HepG2 (cell line): ENCODE measurements around the gene BLVRB. TPM values are rescaled to one million over a fixed set of nuclear protein-coding genes. Genes with fewer than 3 reads are reported as not detected.
A peak's percentile ranks its signal among the peaks of the same experiment; 100 is the strongest.

Experiments
- FOXA1 ChIP-seq, 2 experiments: fragments of 450-650 bp in 1 of 2; sonication (generic) in 1 of 2; formaldehyde crosslinking in 1 of 2; IDR thresholded peaks; 2 replicates each; pipeline versions ENCODE4 v1.4.0 to v1.6.1; 2016 to 2020; ENCODE audit warnings: missing genetic modification reagents in 1 of 2
- FOXC1 ChIP-seq: sonication (generic); formaldehyde crosslinking; IDR thresholded peaks from 2 replicates; pipeline ENCODE4 v1.8.0; 2022; ENCODE audit warnings: mild to moderate bottlenecking, missing genetic modification reagents, borderline replicate concordance
- FOXJ3 ChIP-seq: sonication (generic); formaldehyde crosslinking; IDR thresholded peaks from 2 replicates; pipeline ENCODE4 v1.4.0; 2020; ENCODE audit warnings: missing genetic modification reagents, mild to moderate bottlenecking, borderline replicate concordance
- GFI1 ChIP-seq: sonication (generic); formaldehyde crosslinking; IDR thresholded peaks from 2 replicates; pipeline ENCODE4 v1.5.0; 2020; ENCODE audit warnings: missing genetic modification reagents, mild to moderate bottlenecking, borderline replicate concordance
- HNF4A ChIP-seq: sonication (generic); formaldehyde crosslinking; IDR thresholded peaks from 2 replicates; pipeline ENCODE4 v1.4.0; 2020; ENCODE audit warnings: missing genetic modification reagents
- HNF4G ChIP-seq, 2 experiments: sonication (generic) in 1 of 2; formaldehyde crosslinking in 1 of 2; IDR thresholded peaks; 2 replicates each; pipeline versions ENCODE4 v1.4.0 to v1.6.1; 2011 to 2020; ENCODE audit warnings: borderline replicate concordance in 2 of 2, low read depth in 2 of 2, mild to moderate bottlenecking in 2 of 2, low read length in 1 of 2, missing genetic modification reagents in 1 of 2, moderate library complexity in 1 of 2
- HOXA5 ChIP-seq: sonication (generic); formaldehyde crosslinking; IDR thresholded peaks from 2 replicates; pipeline ENCODE4 v1.4.0; 2020; ENCODE audit warnings: missing genetic modification reagents
- KDM5A ChIP-seq: fragments of 200-600 bp; sonication (generic); IDR thresholded peaks from 2 replicates; pipeline ENCODE4 v1.7.0; 2018; ENCODE audit warnings: antibody characterized with exemption, mild to moderate bottlenecking, low read length, borderline replicate concordance
- LCORL ChIP-seq, 2 experiments: fragments of 450-650 bp in 1 of 2; sonication (generic) in 1 of 2; formaldehyde crosslinking in 1 of 2; IDR thresholded peaks; 2 replicates each; pipeline versions ENCODE4 v1.5.0 to v1.6.1; 2017 to 2020; ENCODE audit warnings: antibody characterized with exemption in 1 of 2, missing genetic modification reagents in 1 of 2
- MEF2D ChIP-seq: sonication (generic); formaldehyde crosslinking; IDR thresholded peaks from 2 replicates; pipeline ENCODE4 v1.5.1; 2020; ENCODE audit warnings: mild to moderate bottlenecking, missing genetic modification reagents
- NFKBIZ ChIP-seq: IDR thresholded peaks from 2 replicates; pipeline ENCODE4 v1.6.1; 2018; ENCODE audit warnings: missing genetic modification reagents, missing compliant biosample characterization
- PITX1 ChIP-seq: sonication (generic); formaldehyde crosslinking; IDR thresholded peaks from 2 replicates; pipeline ENCODE4 v1.5.1; 2020; ENCODE audit warnings: mild to moderate bottlenecking, missing genetic modification reagents
- SAFB2 ChIP-seq: sonication (generic); formaldehyde crosslinking; IDR thresholded peaks from 2 replicates; pipeline ENCODE4 v1.5.1; 2020; ENCODE audit warnings: missing genetic modification reagents, low read depth, mild to moderate bottlenecking, borderline replicate concordance
- SOX5 ChIP-seq: IDR thresholded peaks from 2 replicates; pipeline ENCODE4 v1.6.1; 2016; ENCODE audit warnings: borderline replicate concordance
- SRSF1 ChIP-seq: fragments of 200-400 bp; formaldehyde crosslinking; optimal IDR thresholded peaks from 2 replicates; pipeline ENCODE3; 2017; ENCODE audit warnings: mild to moderate bottlenecking, low read depth, low read length, moderate library complexity
- SRSF9 ChIP-seq: fragments of 200-400 bp; formaldehyde crosslinking; IDR thresholded peaks from 2 replicates; pipeline ENCODE4 v1.6.1; 2018; ENCODE audit warnings: borderline replicate concordance, mild to moderate bottlenecking, low read depth, low read length; ENCODE audit not compliant: insufficient read depth, poor library complexity, severe bottlenecking
- TBX3 ChIP-seq: fragments of 450-650 bp; IDR thresholded peaks from 2 replicates; pipeline ENCODE4 v1.6.1; 2017; ENCODE audit warnings: antibody characterized with exemption, mild to moderate bottlenecking, inconsistent platforms, borderline replicate concordance
- ZBTB20 ChIP-seq: sonication (generic); formaldehyde crosslinking; IDR thresholded peaks from 2 replicates; pipeline ENCODE4 v1.8.1; 2023; ENCODE audit warnings: missing genetic modification reagents, low read depth, mild to moderate bottlenecking, borderline replicate concordance
- ZMYM3 ChIP-seq: sonication (generic); formaldehyde crosslinking; IDR thresholded peaks from 2 replicates; pipeline ENCODE4 v1.5.1; 2020; ENCODE audit warnings: mild to moderate bottlenecking, missing genetic modification reagents
- ZNF350 ChIP-seq: sonication (generic); formaldehyde crosslinking; IDR thresholded peaks from 2 replicates; pipeline ENCODE4 v1.4.0; 2020; ENCODE audit warnings: mild to moderate bottlenecking, low read depth, missing genetic modification reagents, borderline replicate concordance
- ZNF382 ChIP-seq: sonication (generic); formaldehyde crosslinking; IDR thresholded peaks from 2 replicates; pipeline ENCODE4 v1.5.0; 2020; ENCODE audit warnings: missing genetic modification reagents, mild to moderate bottlenecking, borderline replicate concordance
- ZNF441 ChIP-seq: sonication (generic); formaldehyde crosslinking; IDR thresholded peaks from 2 replicates; pipeline ENCODE4 v1.7.0; 2021; ENCODE audit warnings: missing genetic modification reagents, borderline replicate concordance
- ZNF501 ChIP-seq: sonication (generic); formaldehyde crosslinking; IDR thresholded peaks from 2 replicates; pipeline ENCODE4 v1.5.1; 2020; ENCODE audit warnings: mild to moderate bottlenecking, moderate library complexity, missing genetic modification reagents
- polyA plus RNA-seq, 8 experiments: library from polyadenylated mRNA; depleted of rRNA in 3 of 8; stranded (reverse) in 7 of 8; unstranded in 1 of 8; fragments of >200 nt; fragmentation: Illumina TruSeq in 4 of 8; extraction: Trizol in 4 of 8; gene quantifications; 2 replicates each; pipeline versions ENCODE4 v1.2.1 to v1.2.3, GENCODE V29; 2011 to 2016; ENCODE audit warnings: low read depth in 4 of 8, missing spikeins in 1 of 8, mixed read lengths in 1 of 8; ENCODE audit not compliant: insufficient read depth in 1 of 8
- total RNA-seq, 5 experiments: library from RNA; depleted of rRNA; stranded (reverse); fragments of >200 nt; fragmentation: Illumina TruSeq; extraction: Trizol; gene quantifications; 2 replicates each; pipeline ENCODE4 v1.2.3, GENCODE V29; 2016; ENCODE audit warnings: low read depth in 1 of 5
- TF ChIP-seq, protein P1 (sequence below): sonication (generic); formaldehyde crosslinking; IDR thresholded peaks from 2 replicates; pipeline ENCODE4 v1.9.0; 2021; ENCODE audit warnings: missing genetic modification reagents, borderline replicate concordance
- TF ChIP-seq, protein P2 (sequence below): sonication (generic); formaldehyde crosslinking; IDR thresholded peaks from 2 replicates; pipeline ENCODE4 v1.5.0; 2020; ENCODE audit warnings: mild to moderate bottlenecking, missing genetic modification reagents

BLVRB gene
- total and polyA plus RNA-seq, 2 of the 13 experiments (the other 11 are each of a cell fraction or from before 2014, with no cell fraction given), result 25.9 to 51.4 TPM

- no peak for TF ChIP-seq FOXA1 (IDR thresholded peaks at IDR 0.05)
- TF ChIP-seq FOXA1 (CRISPR knock-in tag; IDR thresholded peaks at IDR 0.05), result no peak
- TF ChIP-seq ZMYM3 (CRISPR knock-in tag), result peak; percentile 73
- TF ChIP-seq, protein P1, sequence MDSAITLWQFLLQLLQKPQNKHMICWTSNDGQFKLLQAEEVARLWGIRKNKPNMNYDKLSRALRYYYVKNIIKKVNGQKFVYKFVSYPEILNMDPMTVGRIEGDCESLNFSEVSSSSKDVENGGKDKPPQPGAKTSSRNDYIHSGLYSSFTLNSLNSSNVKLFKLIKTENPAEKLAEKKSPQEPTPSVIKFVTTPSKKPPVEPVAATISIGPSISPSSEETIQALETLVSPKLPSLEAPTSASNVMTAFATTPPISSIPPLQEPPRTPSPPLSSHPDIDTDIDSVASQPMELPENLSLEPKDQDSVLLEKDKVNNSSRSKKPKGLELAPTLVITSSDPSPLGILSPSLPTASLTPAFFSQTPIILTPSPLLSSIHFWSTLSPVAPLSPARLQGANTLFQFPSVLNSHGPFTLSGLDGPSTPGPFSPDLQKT, result peak; percentile 90; the same call in 1 of the 2 replicates
- peak; percentile 53; the same call in 1 of the 2 replicates for TF ChIP-seq ZNF501 (CRISPR knock-in tag)
- no peak; the same call in 1 of the 2 replicates for TF ChIP-seq KDM5A
- TF ChIP-seq MEF2D (CRISPR knock-in tag), result peak; percentile 27; the same call in 1 of the 2 replicates
- TF ChIP-seq LCORL (IDR thresholded peaks at IDR 0.05), result no peak
- peak; percentile 92 for TF ChIP-seq LCORL (CRISPR knock-in tag; IDR thresholded peaks at IDR 0.05)
- TF ChIP-seq FOXJ3 (CRISPR knock-in tag), result no peak
- TF ChIP-seq SRSF9, result no peak
- TF ChIP-seq ZBTB20, result 0 out of 2 replicates have a peak, but pooled peaks have one; percentile 42
- TF ChIP-seq, protein P2, sequence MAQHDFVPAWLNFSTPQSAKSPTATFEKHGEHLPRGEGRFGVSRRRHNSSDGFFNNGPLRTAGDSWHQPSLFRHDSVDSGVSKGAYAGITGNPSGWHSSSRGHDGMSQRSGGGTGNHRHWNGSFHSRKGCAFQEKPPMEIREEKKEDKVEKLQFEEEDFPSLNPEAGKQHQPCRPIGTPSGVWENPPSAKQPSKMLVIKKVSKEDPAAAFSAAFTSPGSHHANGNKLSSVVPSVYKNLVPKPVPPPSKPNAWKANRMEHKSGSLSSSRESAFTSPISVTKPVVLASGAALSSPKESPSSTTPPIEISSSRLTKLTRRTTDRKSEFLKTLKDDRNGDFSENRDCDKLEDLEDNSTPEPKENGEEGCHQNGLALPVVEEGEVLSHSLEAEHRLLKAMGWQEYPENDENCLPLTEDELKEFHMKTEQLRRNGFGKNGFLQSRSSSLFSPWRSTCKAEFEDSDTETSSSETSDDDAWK, result no peak
- no peak for TF ChIP-seq ZNF382 (CRISPR knock-in tag)
- TF ChIP-seq NFKBIZ (CRISPR knock-in tag), result 0 out of 2 replicates have a peak, but pooled peaks have one; percentile 15
- TF ChIP-seq FOXC1, result peak; percentile 60; the same call in 1 of the 2 replicates
- TF ChIP-seq HOXA5, result peak; percentile 86
- TF ChIP-seq ZNF350 (CRISPR knock-in tag), result peak; percentile 83
- peak; percentile 48; the same call in 1 of the 2 replicates for TF ChIP-seq ZNF441 (CRISPR knock-in tag)
- TF ChIP-seq TBX3, result peak; percentile 46; the same call in 1 of the 2 replicates
- TF ChIP-seq HNF4G (IDR thresholded peaks at IDR 0.05; ENCODE audit: borderline replicate concordance, low read depth, low read length), result 0 out of 2 replicates have a peak, but pooled peaks have one; percentile 4
- peak; percentile 74; the same call in 1 of the 2 replicates for TF ChIP-seq HNF4G (CRISPR knock-in tag; IDR thresholded peaks at IDR 0.05; ENCODE audit: borderline replicate concordance, low read depth)
- peak; percentile 22; the same call in 1 of the 2 replicates for TF ChIP-seq HNF4A
- peak; percentile 63; the same call in 1 of the 2 replicates for TF ChIP-seq SOX5 (CRISPR knock-in tag)
- TF ChIP-seq PITX1, result peak; percentile 42
- TF ChIP-seq SRSF1, result peak; percentile 86
- 0 out of 2 replicates have a peak, but pooled peaks have one; percentile 85 for TF ChIP-seq SAFB2
- peak; percentile 18; the same call in 1 of the 2 replicates for TF ChIP-seq GFI1 (CRISPR knock-in tag)
Measured at GRCh38 chr19:40420766-40421765, 44.5 kb downstream of the BLVRB start (continued).
